Globus pallidus (tissue), 1 donor: ENCODE measurements around the gene SCRG1.

Experiments
- DNase-seq: peaks from one replicate; pipeline ENCODE4 v3.0.0-alpha.2; 2015; ENCODE audit warnings: low spot score

The SCRG1 gene

DNA sequence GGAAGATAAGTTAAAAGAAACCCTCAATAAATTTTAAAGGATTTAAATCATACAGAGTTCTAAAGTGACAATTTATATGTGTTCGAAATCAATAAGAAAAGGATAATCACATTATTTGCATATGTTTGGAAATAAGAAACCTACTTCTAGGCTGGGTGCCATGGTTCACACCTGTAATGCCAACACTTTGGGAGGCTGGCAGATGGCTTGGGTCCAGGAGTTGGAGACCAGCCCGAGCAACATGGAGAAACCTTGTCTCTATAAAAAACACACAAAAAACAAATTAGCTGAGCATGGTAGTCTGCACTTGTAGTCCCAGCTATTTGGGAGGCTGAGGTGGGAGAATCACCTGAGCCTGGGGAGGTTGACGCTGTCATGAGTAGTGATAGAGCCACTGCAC, 36.2 kb downstream of the SCRG1 start:
- no peak for DNase-seq

DNA sequence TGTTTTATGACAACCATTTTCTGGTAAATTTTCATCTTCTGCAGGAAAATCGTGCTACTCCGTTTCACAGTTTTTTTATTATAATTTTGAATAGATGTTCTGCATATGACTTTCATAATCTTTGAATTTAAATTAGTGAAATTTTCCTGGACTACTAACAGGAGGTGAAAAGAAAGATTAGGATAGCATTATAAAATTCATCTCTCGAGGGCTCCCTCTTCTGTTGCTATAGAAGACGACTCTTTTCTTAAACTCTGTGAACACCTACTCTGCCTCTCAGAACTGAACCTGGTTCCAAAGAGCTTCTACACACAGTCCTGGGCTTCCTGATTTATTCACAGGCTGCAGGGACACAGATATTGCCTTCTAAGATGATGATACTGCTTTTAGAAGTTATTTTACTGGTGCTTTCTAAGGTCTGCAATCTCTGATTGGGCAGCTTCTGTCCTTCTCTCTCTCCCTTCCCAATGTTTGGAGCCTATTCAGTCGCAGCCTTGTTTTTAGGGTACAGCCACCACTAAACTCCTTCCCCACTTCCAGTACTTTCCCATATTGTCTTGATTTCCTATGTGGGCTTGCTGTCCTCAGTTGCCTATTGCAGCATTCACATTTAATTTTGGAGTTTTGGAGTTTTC, 38.2 kb downstream of the SCRG1 start:
- DNase-seq: no peak

DNA sequence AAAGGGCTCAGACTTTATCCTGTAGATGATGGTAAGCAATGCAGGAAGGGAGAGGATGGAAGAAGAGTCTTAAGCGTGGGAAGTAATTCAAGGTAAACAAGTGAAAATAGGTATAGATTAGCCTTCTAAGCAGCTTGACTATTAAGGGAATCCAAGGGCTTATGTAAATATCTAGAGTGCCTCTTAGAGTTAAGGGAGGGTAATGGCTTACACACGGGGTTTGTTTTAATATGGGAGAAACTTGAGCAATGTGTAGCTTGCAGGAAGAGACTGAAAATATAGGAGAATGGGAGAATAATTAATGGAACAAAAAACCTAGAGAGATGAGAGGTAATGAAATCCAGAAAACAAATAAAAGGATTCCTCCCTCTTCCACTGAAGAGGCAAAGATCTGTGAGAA, 41.0 kb downstream of the SCRG1 start:
- DNase-seq: no peak

DNA sequence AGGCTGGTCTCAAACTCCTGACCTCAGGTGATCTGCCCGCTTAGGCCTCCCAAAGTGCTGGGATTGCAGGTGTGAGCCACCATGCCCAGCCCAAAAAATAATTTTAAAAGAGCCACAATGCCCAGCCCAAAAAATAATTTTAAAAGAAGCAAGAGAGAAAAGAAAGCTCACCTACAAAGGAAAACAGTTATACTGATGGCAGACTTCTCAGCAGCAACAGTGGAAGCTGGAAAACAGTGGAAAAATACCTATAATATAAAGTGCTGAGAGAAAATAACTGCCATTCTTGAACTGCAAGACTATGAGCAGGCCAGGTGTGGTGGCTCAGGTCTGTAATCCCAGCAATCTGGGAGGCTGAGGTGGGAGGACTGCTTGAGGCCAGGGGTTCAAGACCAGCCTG, 51.4 kb downstream of the SCRG1 start:
- no peak for DNase-seq

DNA sequence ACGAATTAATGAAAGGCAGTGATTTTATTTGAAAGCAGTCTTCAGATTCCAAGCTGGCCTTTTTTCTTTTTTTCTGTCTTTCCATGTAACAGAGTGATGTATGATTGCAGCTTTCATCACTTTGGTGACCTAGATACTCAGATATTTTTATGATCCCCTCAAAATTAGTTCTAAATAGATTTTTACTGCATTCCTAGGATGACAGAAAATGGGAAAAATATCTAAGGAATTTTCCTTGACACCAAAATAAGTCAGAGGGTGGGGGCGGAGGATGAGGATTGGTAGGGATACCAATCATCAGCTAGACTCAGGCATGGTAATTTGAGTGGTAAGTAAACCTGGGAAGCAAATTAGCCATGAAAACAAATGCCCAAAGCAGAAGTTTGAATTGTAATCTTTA, 52.8 kb downstream of the SCRG1 start:
- DNase-seq: no peak

DNA sequence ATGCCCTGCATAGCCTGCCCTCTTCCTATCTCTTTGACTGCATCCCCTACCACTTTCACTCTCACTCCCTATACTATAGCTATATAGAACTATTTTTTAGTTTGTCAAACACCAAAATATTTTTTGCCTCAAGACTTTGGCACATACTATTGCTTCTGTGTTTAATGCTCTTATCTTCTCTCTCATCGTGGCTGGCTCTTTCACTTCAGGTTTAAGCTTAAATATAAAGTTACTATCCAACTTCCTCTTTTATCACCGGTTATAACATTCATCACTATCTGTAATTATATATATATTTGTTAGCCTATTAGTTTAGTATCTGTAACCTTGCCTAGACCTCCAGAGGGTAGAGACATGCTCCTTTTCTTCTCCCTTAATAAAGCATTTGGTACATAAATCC, 53.3 kb downstream of the SCRG1 start:
- no peak for DNase-seq

DNA sequence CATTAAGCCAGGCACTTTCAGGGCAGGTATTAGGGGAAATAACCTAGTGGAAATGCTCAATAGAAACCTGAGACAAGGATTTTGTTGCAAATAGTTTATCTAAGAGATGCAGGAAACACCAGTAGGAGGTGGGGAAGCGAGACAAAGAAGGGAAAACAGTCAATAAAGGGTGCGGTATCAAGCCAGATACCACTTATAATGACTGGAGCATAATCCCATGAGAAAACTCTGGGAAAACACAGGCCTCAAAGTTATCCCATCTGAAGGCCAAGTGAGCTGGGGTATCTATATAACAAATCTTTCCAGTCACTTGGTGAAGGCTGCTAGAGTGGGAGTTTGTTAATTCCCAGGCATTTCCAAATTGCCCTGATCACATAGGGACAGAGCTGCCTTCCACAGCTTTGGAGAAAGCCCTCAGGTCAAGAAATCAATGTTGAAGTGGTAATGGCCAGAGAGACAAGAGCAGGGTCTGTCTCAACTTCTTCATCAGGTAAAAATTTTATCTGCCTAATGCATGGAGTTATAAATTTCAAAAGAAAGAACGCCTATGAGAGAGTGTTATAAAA, 55.0 kb downstream of the SCRG1 start:
- no peak for DNase-seq

DNA sequence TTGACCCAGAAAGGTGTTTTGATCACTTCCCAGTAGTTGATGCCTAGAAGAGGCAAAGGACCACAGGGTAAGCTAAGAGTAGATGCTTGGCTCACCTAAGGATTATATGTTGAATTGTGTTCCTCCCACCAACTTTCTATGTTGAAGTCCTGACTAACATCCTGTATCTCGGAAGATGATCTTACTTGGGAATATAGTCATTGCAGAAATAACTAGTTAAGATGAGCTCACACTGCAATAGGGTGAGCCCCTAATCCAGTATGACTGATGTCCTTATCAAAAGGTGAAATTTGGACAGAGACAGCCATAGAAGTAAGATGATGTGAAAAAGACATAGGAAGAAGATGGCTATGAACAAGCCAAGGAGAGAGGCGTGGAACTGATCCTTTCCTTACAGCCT, 61.5 kb downstream of the SCRG1 start:
- no peak for DNase-seq

DNA sequence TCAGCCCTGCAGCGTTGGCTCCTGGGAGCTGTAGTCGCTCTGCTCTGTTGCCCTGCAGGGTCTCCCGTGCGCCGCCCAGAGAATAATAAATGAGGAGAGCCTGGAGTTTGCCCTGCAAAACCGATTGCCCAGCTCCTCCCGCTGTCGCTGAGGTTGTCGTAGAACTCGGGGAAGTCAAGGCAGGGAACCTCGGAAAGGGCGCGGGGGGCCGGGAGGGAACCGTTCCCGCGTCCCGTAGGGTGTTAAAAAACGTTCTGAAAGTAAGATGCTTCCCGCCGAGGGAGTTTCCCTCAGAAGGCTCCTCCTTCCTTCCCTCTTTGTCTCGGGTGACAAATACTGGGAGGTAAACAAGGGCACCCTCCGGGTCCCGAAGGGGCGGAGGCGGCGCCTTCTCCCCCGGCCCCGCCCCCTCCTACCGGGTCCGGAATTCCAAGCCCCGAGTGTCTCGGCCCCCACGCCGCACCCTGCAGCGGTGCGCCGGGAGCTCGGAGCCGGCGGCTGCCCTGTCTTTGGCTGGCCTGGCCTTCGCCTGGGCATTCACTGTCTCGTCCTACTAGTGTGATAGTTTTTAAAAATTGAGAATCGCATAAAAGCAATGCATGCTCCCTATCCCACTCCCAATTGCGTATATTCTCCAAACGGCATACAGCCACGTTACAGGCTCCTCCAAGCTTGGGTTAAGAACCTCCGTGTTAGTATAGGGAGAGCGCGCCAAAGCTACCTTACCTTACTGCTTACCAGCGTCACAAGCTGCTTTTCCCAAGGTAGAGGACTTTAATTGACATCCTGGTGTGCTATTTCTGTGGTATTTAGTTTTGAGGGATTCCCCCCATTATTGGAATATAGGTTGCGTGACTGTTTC, 63.8 kb downstream of the SCRG1 start:
- no peak for DNase-seq
